Lower leg skin (tissue), 4 donors: ENCODE data around the gene CSHL1. TPM values are rescaled to one million over a fixed set of nuclear protein-coding genes. Genes with fewer than 3 reads are reported as not detected.

Experiments used
- DNase-seq, 2 donors: peaks; one replicate each; pipeline ENCODE4 v3.0.0-alpha.2; 2019; ENCODE audit warnings: low spot score in 2 of 2
- H3K4me3 ChIP-seq: fragments of 200-600 bp; sonication (generic); 2 replicates; pipeline ENCODE4 v1.5.1; 2017; ENCODE audit warnings: mild to moderate bottlenecking, low read depth; ENCODE audit not compliant: poor library complexity, severe bottlenecking
- POLR2A ChIP-seq, 2 donors: fragments of 450-650 bp; IDR thresholded peaks; one replicate each; pipeline ENCODE4 v1.6.1; 2016 to 2017; ENCODE audit warnings: antibody characterized with exemption in 2 of 2, mild to moderate bottlenecking in 1 of 2, moderate library complexity in 1 of 2
- WGBS, 2 donors: methylation state at CpG; one replicate each; pipeline ENCODE4 v1.1.5; 2018; 5-methylcytosine and 5-hydroxymethylcytosine counted together
- intact Hi-C: fragments of 100-400 bp; cut with DNase I; formaldehyde crosslinking; loops from one replicate; pipeline ENCODE4 v1.15.0; 2023; ENCODE audit warnings: low total_unique reads
- total RNA-seq, 4 donors: library from RNA; depleted of rRNA; stranded (reverse); fragments of >200 nt; gene quantifications; one replicate each; pipeline ENCODE4 v1.1.0, GENCODE V29; 2016
- TF ChIP-seq, protein P1 (sequence below), 3 donors: fragments of 450-650 bp; IDR thresholded peaks; one replicate each; pipeline ENCODE4 v1.5.1; 2016; ENCODE audit warnings: antibody characterized with exemption in 3 of 3, mild to moderate bottlenecking in 3 of 3, moderate library complexity in 2 of 3

Gene CSHL1
- total RNA-seq, 4 donors from 2014 or later: not detected

DNA sequence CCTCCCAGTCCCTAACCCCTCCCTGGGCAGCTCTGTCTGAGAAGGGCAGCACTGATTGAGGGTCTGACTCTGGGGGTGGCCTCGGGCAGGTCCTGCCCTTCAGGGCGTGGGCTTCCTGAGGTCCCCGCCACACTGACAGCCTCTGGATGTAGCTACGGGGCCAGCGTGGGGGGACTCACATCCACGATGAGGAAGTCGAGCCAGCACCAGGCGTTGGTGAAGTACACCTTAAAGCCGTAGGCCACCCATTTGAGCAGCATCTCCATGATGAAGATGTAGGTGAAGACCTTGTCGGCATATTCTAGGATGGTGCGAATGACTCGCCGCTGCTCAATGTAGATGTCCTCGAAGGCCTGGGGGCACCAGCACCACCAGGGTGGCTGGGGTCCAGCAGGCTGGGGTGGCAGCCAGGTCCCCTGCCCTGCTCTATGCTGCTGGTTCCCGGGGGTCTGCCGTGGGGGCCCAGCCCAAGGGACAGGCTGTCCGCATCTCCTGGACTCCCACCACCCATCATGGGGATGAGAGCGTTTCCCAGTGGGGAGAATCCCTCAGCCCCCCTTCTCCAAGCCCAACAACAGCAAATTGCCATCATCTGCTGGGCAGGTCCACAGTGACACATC lies 36.8 kb upstream of the CSHL1 start:
- no peak for TF ChIP-seq POLR2A (IDR thresholded peaks at IDR 0.05)
- TF ChIP-seq, protein P1, sequence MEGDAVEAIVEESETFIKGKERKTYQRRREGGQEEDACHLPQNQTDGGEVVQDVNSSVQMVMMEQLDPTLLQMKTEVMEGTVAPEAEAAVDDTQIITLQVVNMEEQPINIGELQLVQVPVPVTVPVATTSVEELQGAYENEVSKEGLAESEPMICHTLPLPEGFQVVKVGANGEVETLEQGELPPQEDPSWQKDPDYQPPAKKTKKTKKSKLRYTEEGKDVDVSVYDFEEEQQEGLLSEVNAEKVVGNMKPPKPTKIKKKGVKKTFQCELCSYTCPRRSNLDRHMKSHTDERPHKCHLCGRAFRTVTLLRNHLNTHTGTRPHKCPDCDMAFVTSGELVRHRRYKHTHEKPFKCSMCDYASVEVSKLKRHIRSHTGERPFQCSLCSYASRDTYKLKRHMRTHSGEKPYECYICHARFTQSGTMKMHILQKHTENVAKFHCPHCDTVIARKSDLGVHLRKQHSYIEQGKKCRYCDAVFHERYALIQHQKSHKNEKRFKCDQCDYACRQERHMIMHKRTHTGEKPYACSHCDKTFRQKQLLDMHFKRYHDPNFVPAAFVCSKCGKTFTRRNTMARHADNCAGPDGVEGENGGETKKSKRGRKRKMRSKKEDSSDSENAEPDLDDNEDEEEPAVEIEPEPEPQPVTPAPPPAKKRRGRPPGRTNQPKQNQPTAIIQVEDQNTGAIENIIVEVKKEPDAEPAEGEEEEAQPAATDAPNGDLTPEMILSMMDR (IDR thresholded peaks at IDR 0.05): no peak
- no peak for DNase-seq
- 79 to 85% methylated on average over 16 to 18 of the region's 18 CpGs for WGBS, 2 donors
- intact Hi-C loops: no loop called here
- H3K4me3 ChIP-seq: no peak overlapping the region

DNA sequence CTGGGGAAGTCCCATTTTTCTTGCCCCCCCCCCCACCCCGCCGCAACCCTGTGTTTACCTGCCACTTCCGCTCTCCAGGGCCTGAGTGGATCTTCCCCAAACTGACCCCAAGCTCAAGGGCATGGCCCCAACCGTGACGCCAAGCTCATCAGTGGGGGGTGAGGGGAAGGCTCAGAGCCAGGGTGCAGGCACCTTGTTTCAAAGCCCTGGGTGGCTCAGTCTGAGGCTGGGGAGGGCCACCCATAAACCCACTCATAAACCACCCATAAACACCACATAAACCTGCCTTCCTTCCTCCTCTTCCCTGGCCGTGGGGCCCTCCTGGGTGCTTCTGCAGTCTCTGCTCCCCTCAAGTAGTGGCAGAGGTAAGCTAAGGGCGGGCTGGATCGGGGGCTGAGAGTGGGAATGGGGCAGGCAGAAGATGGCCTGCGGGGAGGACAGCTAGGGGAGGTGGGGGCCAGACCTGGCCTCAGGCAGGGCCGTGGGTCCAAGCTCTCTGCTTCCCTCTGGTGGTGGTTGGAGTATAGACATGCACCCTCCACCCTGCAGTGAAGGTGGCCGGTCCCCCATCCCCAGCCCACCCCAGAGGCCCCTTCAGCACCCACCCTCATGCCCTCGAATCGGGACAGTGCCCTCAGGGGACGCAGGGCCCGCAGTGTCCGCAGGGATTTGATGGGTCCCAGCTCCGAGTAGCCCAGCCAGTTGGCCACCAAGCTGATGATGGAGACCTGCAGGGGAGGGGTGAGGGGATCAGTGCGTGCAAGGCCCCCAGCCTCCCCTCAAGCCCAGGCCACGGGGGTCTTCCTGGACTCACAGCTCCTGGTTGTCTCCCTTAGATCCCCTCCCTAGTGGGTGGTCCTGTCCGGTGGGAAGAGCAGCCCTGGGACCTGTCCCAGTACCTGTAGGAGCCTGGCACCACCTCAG lies 35.6 kb upstream of the CSHL1 start:
- intact Hi-C loops: no loop called here
- TF ChIP-seq, protein P1 (IDR thresholded peaks at IDR 0.05): no peak
- TF ChIP-seq POLR2A (IDR thresholded peaks at IDR 0.05): no peak
- WGBS, 2 donors: 46 to 50% methylated on average over 12 to 18 of the region's 20 CpGs
- DNase-seq: no peak
- no peak overlapping the region for H3K4me3 ChIP-seq

DNA sequence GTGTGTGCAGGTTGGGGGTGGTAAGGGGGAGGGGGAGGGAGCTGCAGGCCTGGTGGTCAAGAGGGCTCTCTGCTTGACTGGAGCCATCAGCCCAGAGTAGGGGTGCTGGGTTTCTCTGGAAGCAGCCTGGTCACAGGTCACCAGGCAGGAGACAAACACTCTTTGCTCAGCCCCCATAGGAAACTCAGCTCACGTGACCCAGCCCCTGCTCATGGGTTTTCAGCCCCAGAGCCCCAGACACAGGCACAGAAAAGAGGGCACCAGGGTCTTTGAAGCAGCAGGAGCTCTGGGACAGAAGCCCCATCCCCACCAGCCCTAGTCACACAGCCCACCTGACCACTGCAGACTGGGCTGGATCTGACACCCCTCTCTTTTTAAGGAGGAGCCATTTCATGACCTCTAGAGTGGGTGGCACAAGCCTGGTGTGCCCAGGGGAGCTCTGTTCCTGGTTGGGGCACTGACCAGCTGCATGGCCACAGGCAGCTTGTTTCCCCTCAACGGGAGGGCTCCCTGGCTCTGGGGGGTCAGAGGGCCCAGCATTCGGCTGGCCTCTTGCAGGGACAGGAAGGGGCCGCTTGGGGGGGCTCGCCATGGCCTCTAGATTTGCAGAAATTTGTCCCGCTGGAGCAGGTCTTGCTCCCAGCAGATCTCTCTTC lies 34.9 kb upstream of the CSHL1 start:
- 68 to 72% methylated on average over 6 of the region's 6 CpGs for WGBS, 2 donors
- intact Hi-C loops: no loop called here

DNA sequence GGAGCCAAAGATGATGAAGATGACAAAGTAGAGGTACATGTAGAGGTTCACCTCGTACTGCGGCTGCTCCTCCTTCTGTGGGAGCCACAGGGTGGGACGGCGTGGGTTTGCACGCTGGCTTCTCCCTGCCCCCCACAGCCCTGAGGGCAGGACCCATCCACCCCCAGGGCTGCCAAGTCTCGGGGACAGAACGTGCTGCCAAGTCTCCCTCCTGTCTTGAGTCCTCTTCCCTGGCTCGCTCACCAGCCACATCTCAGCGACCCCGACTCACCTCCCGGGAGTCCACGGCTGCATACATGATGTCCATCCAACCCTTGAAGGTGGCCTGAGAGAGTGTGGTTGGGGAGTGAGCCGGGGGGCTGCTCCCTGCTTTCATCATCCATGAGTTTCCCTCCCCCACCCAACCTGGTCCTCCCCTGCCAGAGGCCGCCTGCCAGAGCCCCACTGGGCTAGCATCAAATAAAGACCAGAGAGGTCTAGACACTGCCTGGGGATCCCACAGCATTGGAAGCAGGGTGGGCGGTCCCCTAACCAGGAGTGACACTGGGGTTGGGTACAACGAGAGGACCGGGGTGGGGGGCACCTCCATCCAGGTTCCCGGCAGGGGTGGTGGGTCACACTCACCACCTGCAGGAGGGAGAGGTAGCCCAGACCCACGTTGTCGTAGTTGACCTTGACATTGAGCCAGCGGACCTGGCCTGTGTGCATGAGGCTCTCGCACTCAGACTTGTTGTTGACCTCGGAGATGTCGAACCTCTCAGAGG lies 33.9 kb upstream of the CSHL1 start:
- 81 to 84% methylated on average over 24 of the region's 24 CpGs for WGBS, 2 donors
- TF ChIP-seq POLR2A (IDR thresholded peaks at IDR 0.05): no peak
- TF ChIP-seq, protein P1 (IDR thresholded peaks at IDR 0.05): no peak
- no peak overlapping the region for H3K4me3 ChIP-seq
- intact Hi-C loops: no loop called here
- no peak for DNase-seq

More for the DNA sequence above, 34.9 kb upstream of the CSHL1 start:
- no peak overlapping the region for H3K4me3 ChIP-seq
- no peak for DNase-seq
- TF ChIP-seq POLR2A (IDR thresholded peaks at IDR 0.05): no peak
- TF ChIP-seq, protein P1 (IDR thresholded peaks at IDR 0.05): no peak

DNA sequence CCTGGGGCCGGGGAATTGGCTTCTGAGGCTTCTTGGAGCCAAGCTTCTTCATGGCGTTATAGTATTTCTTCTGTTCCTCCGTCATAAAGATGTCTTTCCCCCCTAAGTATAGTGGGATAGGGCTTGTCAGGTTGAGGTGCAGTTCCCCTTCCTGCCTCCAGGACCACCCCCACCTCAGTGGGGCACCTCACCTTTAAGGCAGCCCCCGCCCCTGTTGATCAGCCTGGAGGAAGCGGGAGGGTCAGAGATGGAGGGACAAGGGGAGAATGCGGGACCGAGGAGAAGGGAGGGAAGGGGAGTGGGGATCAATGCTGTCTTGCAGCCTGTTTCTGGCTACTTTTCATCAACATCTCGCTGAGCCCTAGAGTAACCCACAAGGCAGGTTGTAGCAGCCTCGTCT lies 32.7 kb upstream of the CSHL1 start:
- intact Hi-C loops: no loop called here
- 83 to 88% methylated on average over 9 of the region's 9 CpGs for WGBS, 2 donors
- DNase-seq: no peak
- no peak overlapping the region for H3K4me3 ChIP-seq
- no peak for TF ChIP-seq POLR2A (IDR thresholded peaks at IDR 0.05)
- TF ChIP-seq, protein P1 (IDR thresholded peaks at IDR 0.05): no peak
